HG02588 (cell line): ENCODE measurements around the gene IL4R.
"Not testable (repeated sequence)": the region's sequence is repeated elsewhere in the genome, so short reads cannot be mapped to it uniquely, and the experiment has no call there.

Experiments
- ATAC-seq: cut with Tn5 transposase; IDR thresholded peaks from one replicate; pipeline ENCODE4 v1.9.1; 2021; ENCODE audit warnings: mild to moderate bottlenecking, moderate library complexity; ENCODE audit not compliant: unreplicated experiment

The IL4R gene

GRCh38 chr16:27377666-27378485 is 64.1 kb downstream of the IL4R start:
- ATAC-seq = no peak

GRCh38 chr16:27378871-27379481 is 65.2 kb downstream of the IL4R start:
- ATAC-seq = no peak

GRCh38 chr16:27379919-27380318 is 66.1 kb downstream of the IL4R start:
- no peak for ATAC-seq

- no peak for ATAC-seq
Observed at GRCh38 chr16:27381236-27381635, 67.5 kb downstream of the IL4R start.

- ATAC-seq = no peak
Observed at GRCh38 chr16:27381974-27382855, 68.4 kb downstream of the IL4R start.

- no peak for ATAC-seq
Observed at GRCh38 chr16:27383556-27384243, 69.9 kb downstream of the IL4R start.

DNA sequence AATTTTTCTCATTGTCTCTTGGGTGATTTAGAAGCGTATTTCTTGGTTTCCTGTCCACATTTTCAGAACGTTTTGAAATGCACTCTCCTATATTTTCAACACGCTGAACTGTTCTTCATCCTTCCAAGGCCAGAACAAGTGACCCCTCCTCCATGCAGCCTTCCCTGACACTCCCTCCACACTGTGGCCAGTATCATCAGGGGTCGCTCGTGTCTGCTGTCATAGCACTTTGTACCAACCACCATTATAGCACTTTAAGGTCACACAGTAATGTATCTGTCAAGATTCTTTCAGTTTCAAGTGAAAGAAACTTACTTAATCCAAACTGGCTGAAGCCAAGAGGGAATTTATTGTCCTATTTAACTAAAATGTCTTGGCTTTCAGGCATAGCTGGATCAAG is 70.7 kb downstream of the IL4R start:
- ATAC-seq = no peak

DNA sequence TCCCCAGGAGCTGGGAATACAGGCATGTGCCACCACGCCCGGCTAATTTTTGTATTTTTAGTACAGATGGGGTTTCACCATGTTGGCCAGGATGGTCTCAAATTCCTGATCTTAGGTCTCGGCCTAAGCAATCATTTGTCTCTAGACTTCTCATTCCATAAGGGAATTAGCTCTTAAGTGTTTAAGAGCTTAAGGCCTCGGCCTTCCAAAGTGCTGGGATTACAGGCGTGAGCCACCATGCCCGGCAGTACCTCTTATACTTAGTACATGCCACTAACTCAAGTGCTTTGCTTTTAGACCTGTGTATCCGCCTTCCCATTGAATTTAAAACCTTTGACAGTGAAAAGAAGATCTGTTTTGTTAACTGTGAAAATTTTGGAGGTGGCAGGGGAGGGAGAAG is 71.6 kb downstream of the IL4R start:
- no peak for ATAC-seq

- ATAC-seq = no peak
Observed at GRCh38 chr16:27386674-27387073, 72.9 kb downstream of the IL4R start.

GRCh38 chr16:27387724-27388123 is 74.0 kb downstream of the IL4R start:
- peak; percentile 75 for ATAC-seq

DNA sequence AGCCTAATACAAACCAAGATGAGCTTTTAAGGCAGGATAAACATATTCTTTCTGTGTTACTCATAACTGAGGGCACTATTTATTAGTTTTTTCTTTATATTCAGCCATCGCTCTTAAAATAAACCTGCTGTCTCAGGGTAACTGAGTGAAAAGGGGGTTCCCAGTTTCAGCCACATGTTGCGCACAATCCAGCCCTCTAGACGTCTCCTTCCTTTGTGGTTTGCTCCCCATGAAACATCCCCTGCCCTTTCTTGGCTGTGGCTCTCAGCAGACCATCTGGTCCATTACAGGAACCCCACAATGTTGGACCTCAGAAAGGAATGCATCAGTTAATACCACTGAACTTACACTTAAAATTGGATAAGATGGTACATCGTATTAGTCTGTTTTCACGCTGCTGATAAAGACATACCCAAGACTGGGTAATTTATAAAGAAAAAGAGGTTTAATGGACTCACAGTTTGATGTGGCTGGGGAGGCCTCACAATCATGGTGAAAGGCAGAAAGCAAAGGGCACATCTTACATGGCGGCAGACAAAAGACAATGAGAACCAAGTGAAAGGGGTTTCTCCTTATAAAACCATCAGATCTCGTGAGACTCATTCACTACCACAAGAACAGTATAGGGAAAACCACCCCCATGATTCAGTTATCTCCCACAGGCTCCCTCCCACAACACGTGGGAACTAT is 75.6 kb downstream of the IL4R start:
- no peak for ATAC-seq

GRCh38 chr16:27390151-27390550 is 76.4 kb downstream of the IL4R start:
- no peak for ATAC-seq

DNA sequence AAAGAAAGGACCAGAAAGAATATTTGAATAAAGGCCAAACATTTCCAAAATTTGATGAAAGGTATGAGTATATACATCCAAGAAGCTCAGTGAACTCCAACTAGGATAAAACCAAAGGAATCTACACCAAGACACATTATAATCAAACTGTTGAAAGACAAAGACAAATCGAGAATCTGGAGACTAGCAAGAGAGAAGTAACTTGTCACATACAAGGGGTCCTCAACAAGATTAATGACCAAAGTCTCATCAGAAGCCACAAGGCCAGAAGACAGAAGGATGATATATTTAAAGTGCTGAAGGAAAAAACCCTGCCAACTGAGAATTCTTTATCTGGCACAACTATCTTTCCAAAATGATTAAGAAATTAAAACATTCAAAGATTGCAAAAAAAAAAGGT is 78.9 kb downstream of the IL4R start:
- no peak for ATAC-seq

DNA sequence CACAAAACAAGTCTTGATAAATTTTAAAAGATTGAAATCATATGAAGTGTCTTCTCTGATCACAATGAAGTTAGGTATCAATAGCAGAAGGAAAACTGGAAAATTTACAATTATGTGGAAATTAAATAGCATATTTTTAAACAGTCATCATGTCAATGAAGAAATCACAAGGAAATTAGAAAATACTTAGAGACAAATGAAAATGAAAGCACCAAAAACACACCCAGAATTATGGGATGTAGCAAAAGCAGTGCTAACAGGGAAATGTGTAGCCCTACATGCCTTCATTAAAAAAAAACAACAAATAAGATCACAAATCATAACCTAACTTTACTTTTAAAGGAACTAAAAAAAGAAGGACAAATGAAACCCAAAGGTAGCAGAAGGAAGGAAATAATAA is 80.7 kb downstream of the IL4R start:
- ATAC-seq = no peak

- not testable (repeated sequence) for ATAC-seq
Observed at GRCh38 chr16:27398341-27398893, 84.6 kb downstream of the IL4R start.

DNA sequence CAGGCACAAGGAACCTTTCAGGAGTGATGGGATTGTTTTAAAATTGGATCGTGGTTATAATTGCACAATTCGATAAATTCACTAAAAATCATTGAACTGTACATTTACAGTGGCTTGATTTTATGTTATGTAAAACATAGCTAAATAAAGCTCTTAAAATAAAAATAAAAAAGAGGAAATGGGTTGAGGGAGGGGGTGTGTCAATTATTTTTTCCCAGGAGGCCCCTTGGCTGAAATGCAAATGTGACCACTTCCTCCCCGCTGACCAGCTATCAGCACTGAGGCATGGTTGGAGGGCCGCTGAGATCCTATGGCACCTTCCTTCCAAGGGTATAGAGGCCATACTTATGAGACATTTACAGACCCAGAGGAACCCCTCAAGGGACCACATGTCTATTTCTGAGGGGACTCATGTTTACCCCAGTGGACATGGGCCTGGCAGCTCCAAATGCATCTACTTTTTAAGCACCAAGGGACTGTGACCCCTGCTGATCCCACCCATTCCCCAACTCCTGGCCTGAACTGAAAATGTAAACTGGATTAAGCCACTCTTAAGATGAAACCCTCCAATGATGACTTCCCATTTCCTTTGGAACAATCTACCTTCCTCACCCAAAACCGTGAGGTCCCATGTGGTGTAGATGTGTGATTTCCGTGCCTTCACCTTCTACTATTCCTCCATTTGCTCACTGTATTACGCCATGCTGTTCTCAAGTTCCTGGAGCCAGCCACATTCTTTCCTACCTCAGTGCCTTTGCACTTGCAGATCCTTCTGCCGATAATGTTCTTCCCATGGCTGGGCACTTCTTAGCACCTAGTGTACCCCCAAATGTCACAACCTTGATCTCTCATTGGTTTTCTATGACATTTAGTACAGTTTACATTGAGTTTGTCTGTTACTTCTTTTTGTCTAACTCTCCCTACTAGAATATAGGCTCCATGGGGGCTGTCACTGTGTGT is 85.4 kb downstream of the IL4R start:
- ATAC-seq = no peak

- ATAC-seq = no peak
Observed at GRCh38 chr16:27399969-27400368, 86.2 kb downstream of the IL4R start.

- no peak for ATAC-seq
Observed at GRCh38 chr16:27400751-27401620, 87.2 kb downstream of the IL4R start.
